Neutrophil (primary cell): ENCODE measurements around the gene CSNK1D.

ENCODE experiments used
- H3K27ac ChIP-seq: fragments of 200-600 bp; sonication (generic); 2 replicates; pipeline ENCODE4 v1.5.1; 2016; ENCODE audit warnings: mild to moderate bottlenecking, moderate library complexity
- H3K27me3 ChIP-seq: fragments of 200-600 bp; sonication (generic); 2 replicates; pipeline ENCODE4 v1.6.0; 2016; ENCODE audit warnings: mild to moderate bottlenecking
- H3K36me3 ChIP-seq: fragments of 200-600 bp; sonication (generic); 2 replicates; pipeline ENCODE4 v1.5.1; 2017
- H3K4me1 ChIP-seq, 2 experiments: fragments of 200-600 bp in 1 of 2; sonication (generic) in 1 of 2; 1 replicate in 1 of 2; 2 replicates in 1 of 2; pipeline versions ENCODE4 v1.5.1 to v1.6.1; 2013 to 2016; ENCODE audit warnings: low read depth in 1 of 2, low read length in 1 of 2, mild to moderate bottlenecking in 1 of 2, moderate library complexity in 1 of 2; ENCODE audit not compliant: control insufficient read depth in 1 of 2, insufficient read depth in 1 of 2
- H3K4me3 ChIP-seq, 2 experiments: fragments of 200-600 bp in 1 of 2; sonication (generic) in 1 of 2; 1 replicate in 1 of 2; 2 replicates in 1 of 2; pipeline ENCODE4 v1.5.1; 2013 to 2016; ENCODE audit warnings: low read depth in 1 of 2, low read length in 1 of 2, mild to moderate bottlenecking in 1 of 2, moderate library complexity in 1 of 2
- H3K9me3 ChIP-seq: fragments of 200-600 bp; sonication (generic); 2 replicates; pipeline ENCODE4 v1.5.1; 2016
- CTCF ChIP-seq: fragments of 200-600 bp; sonication (generic); IDR thresholded peaks from 2 replicates; pipeline ENCODE4 v1.5.1; 2016; ENCODE audit warnings: antibody characterized with exemption

The CSNK1D gene

DNA sequence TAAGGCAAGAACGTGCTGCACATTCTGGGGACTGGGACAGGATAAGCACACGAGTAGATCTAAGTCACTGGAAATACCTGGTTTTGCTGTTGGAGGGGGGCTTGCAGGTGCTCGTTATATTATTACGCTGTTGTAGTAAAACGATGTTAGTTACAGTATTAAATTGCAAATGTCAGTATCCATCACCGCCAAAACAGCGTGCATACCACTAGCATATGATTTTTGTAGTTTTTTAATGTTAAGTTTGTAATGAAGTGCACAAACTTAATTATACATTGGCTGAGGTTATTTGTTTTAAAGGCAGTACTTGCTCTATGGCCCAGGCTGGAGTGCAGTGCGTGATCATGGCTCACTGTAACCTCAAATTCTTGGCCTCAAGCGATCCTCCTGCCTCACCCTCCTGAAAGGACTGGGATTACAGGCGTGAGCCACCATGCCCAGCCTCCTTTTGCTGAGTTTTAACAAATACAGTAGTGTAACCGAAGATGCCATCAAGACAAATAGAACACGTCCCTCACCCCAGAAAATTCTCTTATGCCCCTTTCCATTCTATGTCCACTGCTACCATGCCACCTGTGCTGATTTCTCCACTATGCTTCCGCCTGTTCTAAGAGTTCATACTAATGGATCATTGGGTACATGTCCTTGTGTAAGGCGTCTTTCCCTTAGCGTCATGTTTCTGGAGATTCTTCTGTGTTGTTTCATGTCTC, 20.7 kb upstream of the CSNK1D start:
- H3K9me3 ChIP-seq: no peaks in the 10 kb centered on the region
- no peaks in the 10 kb centered on the region for H3K27me3 ChIP-seq
- no peaks in the 10 kb centered on the region for H3K36me3 ChIP-seq
- H3K4me3 ChIP-seq: peak overlapping the region; percentile 64 to 98
- peak overlapping the region; percentile 99 for H3K27ac ChIP-seq
- H3K4me1 ChIP-seq: peaks cover 65 to 71% of the 10 kb centered on the region in 2 experiments
- no peak for TF ChIP-seq CTCF

GRCh38 chr17:82292251-82293154, 19.0 kb upstream of the CSNK1D start:
- H3K4me1 ChIP-seq: peaks cover 53 to 54% of the 10 kb centered on the region in 2 experiments
- H3K27ac ChIP-seq: peak overlapping the region; percentile 99
- H3K36me3 ChIP-seq: no peaks in the 10 kb centered on the region
- peak; percentile 27 for TF ChIP-seq CTCF
- H3K9me3 ChIP-seq: no peaks in the 10 kb centered on the region
- H3K27me3 ChIP-seq: no peaks in the 10 kb centered on the region
- H3K4me3 ChIP-seq: peak overlapping the region; percentile 88 to 98

DNA sequence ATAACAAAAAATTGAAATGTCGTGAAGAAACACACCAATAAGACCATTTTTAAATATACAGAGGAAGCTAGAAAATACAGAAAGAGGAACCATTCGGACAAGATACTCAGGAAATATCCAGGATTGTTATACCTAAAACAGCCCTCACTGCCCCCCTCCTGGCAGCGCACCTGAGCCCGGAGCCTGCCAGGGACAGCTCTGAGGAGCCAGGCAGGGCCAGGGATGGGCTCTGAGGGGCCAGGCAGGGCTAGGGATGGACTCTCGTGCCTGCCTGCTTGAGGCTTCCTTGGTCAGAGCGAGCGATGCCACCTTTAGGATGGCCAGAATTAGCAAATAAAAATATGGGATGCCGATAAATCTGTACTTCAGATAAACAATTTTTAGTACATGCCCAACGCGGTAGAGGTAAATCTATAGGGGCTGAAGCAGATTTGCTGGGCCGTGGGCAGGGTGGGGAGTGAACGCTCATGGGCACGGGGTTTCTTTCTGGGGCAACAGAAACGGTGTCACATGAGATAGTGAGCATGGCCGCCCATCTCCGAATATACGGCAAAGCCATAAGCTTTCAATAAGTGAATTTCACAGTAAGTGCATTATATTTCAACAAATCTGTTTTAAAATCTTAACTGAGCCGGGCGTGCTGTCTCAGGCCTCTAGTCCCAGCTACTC, 18.2 kb upstream of the CSNK1D start:
- Histone ChIP-seq H3K27ac (peak overlapping the region; percentile 99), H3K4me1 (peaks cover 45 to 48% of the 10 kb centered on the region in 2 experiments), H3K36me3 (no peaks in the 10 kb centered on the region)

GRCh38 chr17:82287868-82288801, 14.6 kb upstream of the CSNK1D start:
- H3K36me3 ChIP-seq: no peaks in the 10 kb centered on the region
- no peak overlapping the region for H3K4me3 ChIP-seq
- H3K9me3 ChIP-seq: no peaks in the 10 kb centered on the region
- no peaks in the 10 kb centered on the region for H3K27me3 ChIP-seq
- peaks cover 12 to 14% of the 10 kb centered on the region in 2 experiments for H3K4me1 ChIP-seq
- no peak for TF ChIP-seq CTCF
- H3K27ac ChIP-seq: no peak overlapping the region

More for the DNA sequence above, 18.2 kb upstream of the CSNK1D start:
- Histone ChIP-seq H3K9me3 (no peaks in the 10 kb centered on the region), H3K27me3 (no peaks in the 10 kb centered on the region), H3K4me3 (peak overlapping the region; percentile 88 to 98)
- no peak for TF ChIP-seq CTCF
